HG02852 (cell line): Measurements from ENCODE around the gene TINCR.

Source experiments
- ATAC-seq: cut with Tn5 transposase; IDR thresholded peaks from one replicate; pipeline ENCODE4 v1.9.1; 2021; ENCODE audit warnings: mild to moderate bottlenecking, moderate library complexity; ENCODE audit not compliant: unreplicated experiment

The TINCR gene

GRCh38 chr19:5590151-5590864, 22.6 kb upstream of the TINCR start:
- no peak for ATAC-seq

GRCh38 chr19:5588906-5589676, 21.3 kb upstream of the TINCR start:
- no peak for ATAC-seq

- ATAC-seq, result no peak
Observed at GRCh38 chr19:5588441-5588840, 20.7 kb upstream of the TINCR start.

- no peak for ATAC-seq
Observed at GRCh38 chr19:5587661-5588060, 19.9 kb upstream of the TINCR start.

GRCh38 chr19:5587071-5587455, 19.3 kb upstream of the TINCR start:
- no peak for ATAC-seq

DNA sequence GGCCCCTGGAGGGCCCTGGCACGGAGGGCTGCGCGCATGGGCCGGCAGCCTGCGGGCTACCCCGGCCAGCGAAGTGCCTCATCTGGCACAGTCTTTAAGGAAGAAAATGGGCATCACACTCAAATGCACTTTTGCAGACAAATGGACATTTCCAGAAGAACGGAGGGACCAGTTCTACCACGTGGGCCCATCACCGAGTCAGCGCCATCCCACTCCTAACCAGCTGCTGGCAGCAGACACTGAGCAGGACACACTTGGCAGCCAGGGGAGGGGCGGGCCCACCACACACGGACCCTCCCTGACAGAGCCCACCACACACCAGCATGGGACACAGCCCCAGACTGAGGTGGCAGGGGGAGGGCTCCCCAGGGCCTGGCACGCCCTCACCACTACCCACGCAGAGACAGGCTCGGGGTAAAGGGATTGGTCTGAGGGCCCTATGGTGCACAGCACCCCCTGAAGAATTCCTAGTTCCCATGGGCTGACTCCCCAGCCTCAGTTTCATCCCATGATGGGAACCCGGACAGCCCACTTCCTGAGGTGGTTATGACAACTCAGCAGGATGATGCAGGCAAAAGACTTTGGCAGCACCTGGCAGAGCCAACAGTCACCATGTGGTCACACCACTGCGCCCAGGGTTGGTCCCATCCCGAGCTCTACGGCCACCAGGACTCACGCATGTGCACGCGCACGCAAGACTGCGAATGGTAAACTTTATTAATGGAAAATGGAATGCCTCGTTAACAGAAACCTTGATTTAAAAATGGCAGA, 18.7 kb upstream of the TINCR start:
- no peak for ATAC-seq

GRCh38 chr19:5585461-5586299, 17.9 kb upstream of the TINCR start:
- no peak for ATAC-seq

DNA sequence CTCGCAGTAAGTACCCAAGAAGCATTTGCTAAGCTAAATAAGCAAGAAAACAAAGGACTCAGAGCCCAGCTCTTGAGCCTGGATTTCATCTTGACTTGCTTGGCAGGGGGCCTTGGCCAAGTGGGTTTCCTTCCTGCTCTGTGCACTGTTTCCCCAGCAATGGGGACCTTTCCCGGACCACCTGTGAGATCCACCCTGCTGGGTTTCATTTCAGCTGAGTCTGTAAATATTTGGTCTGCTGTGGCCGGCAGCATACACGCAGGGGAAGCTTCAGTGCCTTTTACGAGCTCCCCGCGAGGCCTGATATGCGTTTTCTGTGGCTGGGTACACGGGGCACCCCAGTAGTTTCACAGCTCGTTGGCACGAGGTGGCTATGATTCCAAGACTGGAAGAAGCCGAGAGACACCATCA, 12.4 kb upstream of the TINCR start:
- no peak for ATAC-seq

DNA sequence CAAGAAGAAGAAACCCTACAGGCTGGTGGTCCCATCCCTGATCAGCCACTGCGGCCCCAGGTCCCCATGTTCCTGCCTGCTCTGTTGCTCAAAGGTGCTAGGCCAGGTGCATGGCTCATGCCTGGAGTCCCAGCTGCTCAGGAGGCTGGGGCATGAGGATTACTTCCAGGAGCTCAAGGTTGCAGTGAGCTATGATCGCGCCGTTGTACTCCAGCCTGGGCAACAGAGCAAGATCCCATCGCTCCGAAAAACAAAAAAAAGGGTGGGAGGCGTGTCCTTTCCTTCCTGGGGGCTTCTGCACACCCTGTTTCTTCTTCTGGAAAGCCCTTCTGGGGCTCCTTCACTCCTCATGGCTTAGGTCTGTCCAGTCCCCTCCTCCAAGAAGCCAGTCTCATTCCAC, 11.9 kb upstream of the TINCR start:
- no peak for ATAC-seq

DNA sequence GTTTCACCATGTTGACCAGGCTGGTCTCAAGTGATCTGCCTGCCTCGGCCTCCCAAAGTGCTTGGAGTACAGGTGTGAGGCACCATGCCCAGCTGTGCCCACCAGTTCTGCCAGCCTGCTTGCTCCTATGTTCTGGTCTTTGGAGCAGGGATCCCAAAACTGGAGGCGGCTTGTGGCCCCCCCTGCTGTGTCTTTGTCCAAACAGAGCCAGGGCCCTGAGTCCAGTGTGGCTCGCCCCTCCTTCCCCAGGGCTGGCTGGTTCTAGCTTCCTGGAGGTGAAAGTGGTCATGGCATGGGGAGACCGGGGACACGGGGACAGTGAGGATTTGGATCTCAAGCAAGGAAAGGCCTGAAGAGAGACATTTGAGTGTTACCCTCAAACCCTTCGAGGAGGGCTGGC, 11.5 kb upstream of the TINCR start:
- ATAC-seq, result no peak

DNA sequence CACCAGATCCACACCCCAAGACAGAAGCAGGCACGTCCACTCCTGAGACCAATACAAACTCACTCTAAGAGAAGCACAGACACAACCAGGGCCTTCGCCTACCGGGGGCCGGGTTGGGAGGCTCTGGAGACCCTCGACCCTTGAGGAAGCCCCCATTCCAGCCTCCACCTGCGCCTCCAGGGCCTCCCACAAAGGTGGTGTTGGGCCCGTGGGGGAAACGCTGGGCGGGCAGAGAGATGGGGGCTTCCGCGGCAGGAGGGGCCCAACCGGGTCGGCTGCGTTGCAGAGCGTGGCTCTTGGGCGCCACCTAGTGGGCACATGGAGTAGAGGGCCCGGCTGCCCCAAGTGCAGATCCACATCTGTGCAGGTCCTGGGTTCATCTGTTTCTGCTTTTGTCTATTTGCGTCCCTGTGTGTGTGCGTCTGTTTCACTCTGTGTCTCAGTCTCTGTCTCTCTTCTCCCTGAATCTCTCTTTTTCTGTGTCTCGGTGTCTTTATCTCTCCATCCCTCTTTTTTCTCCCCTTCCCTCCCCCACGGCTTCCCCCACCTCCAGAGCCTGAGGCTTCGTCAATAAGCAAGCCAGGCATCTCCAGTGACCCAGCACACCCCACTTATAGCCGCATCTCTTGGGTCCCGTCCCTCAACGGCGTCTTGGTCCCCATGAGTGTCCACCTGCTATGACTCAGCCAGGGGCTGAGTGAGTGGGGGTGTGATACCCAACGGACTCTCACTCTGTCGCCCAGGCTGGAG, 10.5 kb upstream of the TINCR start:
- no peak for ATAC-seq

GRCh38 chr19:5575590-5575989, 7.8 kb upstream of the TINCR start:
- ATAC-seq, result no peak

- no peak for ATAC-seq
Observed at GRCh38 chr19:5572556-5573286, 5.0 kb upstream of the TINCR start.

GRCh38 chr19:5571777-5572176, 4.0 kb upstream of the TINCR start:
- ATAC-seq, result no peak

DNA sequence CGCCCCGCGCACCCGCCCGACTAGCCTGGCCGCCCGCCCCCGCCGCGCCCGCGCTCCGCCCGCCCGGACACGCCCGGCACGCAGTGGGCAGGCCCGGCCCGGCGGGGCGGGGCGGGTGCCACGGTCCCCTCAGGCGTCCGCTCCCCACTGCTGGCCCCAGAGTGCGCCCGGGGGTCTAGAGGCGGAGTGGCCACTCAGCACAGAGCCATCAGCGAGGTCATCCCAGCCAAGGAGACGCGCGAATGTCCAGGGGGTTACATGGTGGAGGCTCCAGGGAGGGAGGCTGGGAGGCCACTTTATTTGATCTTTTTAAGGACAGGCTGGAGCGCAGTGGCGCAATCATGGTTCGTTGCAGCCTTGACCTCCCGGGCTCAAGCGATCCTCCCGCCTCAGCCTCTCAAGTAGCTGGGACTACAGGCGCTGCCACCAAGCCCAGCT, 236 bp upstream of the TINCR start:
- no peak for ATAC-seq

DNA sequence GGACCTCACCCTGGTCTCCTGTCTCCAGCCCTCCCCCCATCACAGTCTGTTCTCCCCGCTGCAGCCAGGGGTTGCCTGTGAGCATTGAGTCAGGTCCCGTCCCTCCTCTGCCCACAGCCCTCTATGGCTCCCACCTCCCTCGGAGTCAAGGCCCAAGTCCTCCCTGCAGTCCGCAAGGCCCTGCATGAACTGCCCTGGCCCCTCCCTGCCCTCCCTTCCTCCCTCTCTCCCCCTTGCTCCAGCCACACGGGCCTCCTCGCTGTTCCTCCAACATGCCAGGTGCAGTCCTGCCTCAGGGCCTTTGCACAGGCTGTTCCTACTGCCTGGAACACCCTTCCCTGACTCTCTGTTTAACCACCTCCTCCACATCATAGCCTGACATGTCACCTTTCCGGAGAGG, 2.8 kb downstream of the TINCR start:
- ATAC-seq, result no peak

DNA sequence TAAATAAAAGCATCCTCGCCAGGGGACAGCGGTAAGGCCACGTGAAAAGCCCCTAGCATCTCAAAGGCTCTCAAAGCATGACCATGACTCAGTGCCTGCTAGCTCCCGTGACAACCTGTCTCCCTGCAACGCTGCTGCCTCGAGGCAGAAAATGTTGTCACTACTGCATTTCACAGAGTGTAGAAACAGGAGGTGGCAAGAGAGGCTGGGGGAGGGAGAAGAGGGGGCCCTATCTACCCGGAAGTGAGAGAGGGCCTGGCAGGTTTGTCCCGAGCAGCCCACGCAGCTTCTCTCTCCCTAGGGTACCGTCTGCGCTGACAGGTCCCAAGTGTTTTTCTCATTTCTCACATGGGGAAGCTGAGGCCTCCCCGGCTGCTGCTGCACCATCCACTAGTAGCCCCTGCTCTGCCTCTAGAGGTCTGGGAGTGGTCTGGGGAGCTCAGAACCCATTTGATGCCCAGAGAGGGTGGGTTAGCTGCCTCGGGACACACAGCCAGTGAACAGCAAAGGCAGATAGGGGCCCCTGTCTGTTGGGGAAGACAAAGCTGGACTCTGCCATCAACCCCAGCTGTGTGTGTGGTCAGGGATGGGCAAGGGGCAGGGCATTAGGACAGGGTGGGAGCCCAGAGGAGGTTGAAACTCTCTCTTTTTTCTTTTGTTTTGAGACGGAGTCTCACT, 3.7 kb downstream of the TINCR start:
- no peak for ATAC-seq

DNA sequence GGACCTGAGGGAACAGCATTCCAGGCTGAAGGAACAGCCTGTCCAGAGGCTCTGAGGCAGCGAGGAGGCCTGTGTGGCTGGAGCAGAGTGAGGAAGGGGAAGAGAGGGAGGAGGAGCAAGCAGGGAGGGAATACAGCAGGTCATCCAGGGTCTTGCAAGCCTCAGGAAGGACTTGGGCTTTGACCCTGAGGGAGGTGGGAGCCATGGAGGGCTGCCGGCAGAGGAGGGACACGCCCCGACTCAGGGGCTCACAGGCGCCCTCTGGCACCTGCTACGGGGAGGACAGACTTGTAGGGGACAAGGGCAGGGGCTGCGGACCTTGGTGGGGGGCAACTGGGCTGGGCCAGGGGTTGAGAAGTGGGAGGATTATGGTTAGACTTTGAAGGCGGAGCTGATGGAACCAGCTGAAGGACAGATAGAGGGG, 4.7 kb downstream of the TINCR start:
- no peak for ATAC-seq

GRCh38 chr19:5562280-5562679, 5.5 kb downstream of the TINCR start:
- no peak for ATAC-seq
